Left lung (tissue), 10 donors: ENCODE data around the gene MSH4. TPM values are rescaled to one million over a fixed set of nuclear protein-coding genes. Genes with fewer than 3 reads are reported as not detected.
"Not testable (repeated sequence)": the region's sequence is repeated elsewhere in the genome, so short reads cannot be mapped to it uniquely, and the experiment has no call there.

ENCODE experiments used
- ATAC-seq: fragments of 200-7000 bp; cut with Tn5 transposase; one replicate; pipeline ENCODE4 v1.9.1; 2020; ENCODE audit warnings: moderate library complexity
- DNase-seq, 4 donors: peaks; one replicate each; pipeline ENCODE4 v3.0.0-alpha.2; 2013 to 2020
- H3K27ac ChIP-seq, 2 donors: fragments of 200-600 bp; sonication (generic) in 1 of 2; one replicate each; pipeline versions ENCODE4 v1.5.0 to v1.8.0; 2020 to 2021
- H3K27me3 ChIP-seq, 2 donors: fragments of 200-600 bp; sonication (generic) in 1 of 2; one replicate each; pipeline versions ENCODE4 v1.5.0 to v1.8.0; 2020 to 2021
- H3K36me3 ChIP-seq, 2 donors: fragments of 200-600 bp; sonication (generic) in 1 of 2; one replicate each; pipeline versions ENCODE4 v1.5.0 to v1.8.0; 2020 to 2021
- H3K4me1 ChIP-seq, 2 donors: fragments of 200-600 bp; one replicate each; pipeline ENCODE4 v1.8.0; 2021
- H3K4me3 ChIP-seq, 2 donors: fragments of 200-600 bp; sonication (generic) in 1 of 2; one replicate each; pipeline versions ENCODE4 v1.5.0 to v1.8.0; 2020 to 2021; ENCODE audit warnings: mild to moderate bottlenecking in 1 of 2
- H3K9me3 ChIP-seq, 2 donors: fragments of 200-600 bp; sonication (generic) in 1 of 2; one replicate each; pipeline versions ENCODE4 v1.5.0 to v1.8.0; 2020 to 2021
- CTCF ChIP-seq, 2 donors: fragments of 200-600 bp; sonication (generic) in 1 of 2; IDR thresholded peaks; one replicate each; pipeline versions ENCODE4 v1.5.0 to v1.8.0; 2021; ENCODE audit warnings: antibody characterized with exemption in 2 of 2
- intact Hi-C, 2 donors: fragments of 100-400 bp; cut with DNase I; formaldehyde crosslinking; loops; one replicate each; pipeline versions ENCODE4 v1.11.2 to v1.14.2; 2022
- polyA plus RNA-seq, 6 donors: library from polyadenylated mRNA; unstranded; fragments of 120-200 nt; gene quantifications; one replicate each; pipeline ENCODE4 v1.2.1, GENCODE V29; 2013; ENCODE audit not compliant: insufficient read length in 6 of 6
- total RNA-seq, 2 donors: library from RNA; stranded (reverse); fragmentation: NEBNext Ultra II Directional; extraction: Animal tissue kit (Norgen Biotek cat#: 25700); gene quantifications; one replicate each; pipeline ENCODE4 v1.2.1, GENCODE V29; 2021
- donor health status: DM: no; HTN: yes; CAD: no.
- donor health status: DM: no; HTN: no; CAD: no.

The MSH4 gene
- total and polyA plus RNA-seq, 8 donors: 0.24 to 0.94 (median 0.44) TPM

- no peak for TF ChIP-seq CTCF (IDR thresholded peaks at IDR 0.05)
- no peaks in the 10 kb centered on the region for H3K36me3 ChIP-seq
- H3K27me3 ChIP-seq: no peaks in the 10 kb centered on the region
- DNase-seq (no peak), ATAC-seq (no peak)
- H3K4me1 ChIP-seq: no peaks in the 10 kb centered on the region
- no peak within 1 kb of the TSS for H3K27ac ChIP-seq
- H3K4me3 ChIP-seq: no peak within 1 kb of the TSS
- intact Hi-C loops: no loop called here
- no peaks in the 10 kb centered on the region for H3K9me3 ChIP-seq
Measured at GRCh38 chr1:75932304-75932703, 135.6 kb downstream of the MSH4 start, which contains the start of gene ASB17. Gene ASB17, minus strand, starts transcription at chr1:75932404. Its CDS starts 113 bp downstream, at chr1:75932291.

- Histone ChIP-seq H3K9me3 (peaks cover 0 to 2% of the 10 kb centered on the region in 2 donors), H3K4me1 (no peaks in the 10 kb centered on the region), H3K4me3 (no peak overlapping the region), H3K27me3 (no peaks in the 10 kb centered on the region), H3K36me3 (no peaks in the 10 kb centered on the region), H3K27ac (no peak overlapping the region)
- intact Hi-C loops: no loop called here
- DNase-seq (no peak), ATAC-seq (no peak)
- no peak for TF ChIP-seq CTCF (IDR thresholded peaks at IDR 0.05)
Measured at GRCh38 chr1:75937034-75937433, 140.4 kb downstream of the MSH4 start.

GRCh38 chr1:75943037-75943436 is 146.4 kb downstream of the MSH4 start:
- H3K4me3 ChIP-seq, H3K27ac ChIP-seq, H3K36me3 ChIP-seq, intact Hi-C loops, ATAC-seq, H3K4me1 ChIP-seq, H3K27me3 ChIP-seq: not testable (repeated sequence)
- peaks cover 0 to 20% of the 10 kb centered on the region in 2 donors for H3K9me3 ChIP-seq
- DNase-seq: peak in 1 of 4 donors; percentile 3

GRCh38 chr1:75950176-75950575 is 153.5 kb downstream of the MSH4 start:
- no peak overlapping the region for H3K4me3 ChIP-seq
- H3K9me3 ChIP-seq: peaks cover 0 to 12% of the 10 kb centered on the region in 2 donors
- no peak overlapping the region for H3K27ac ChIP-seq
- H3K4me1 ChIP-seq: no peaks in the 10 kb centered on the region
- no peaks in the 10 kb centered on the region for H3K27me3 ChIP-seq
- DNase-seq: no peak
- H3K36me3 ChIP-seq: no peaks in the 10 kb centered on the region
- no peak for TF ChIP-seq CTCF (IDR thresholded peaks at IDR 0.05)
- no peak for ATAC-seq
- intact Hi-C loops: no loop called here

- H3K9me3 ChIP-seq: no peaks in the 10 kb centered on the region
- no peaks in the 10 kb centered on the region for H3K27me3 ChIP-seq
- intact Hi-C loops: no loop called here
- no peak for TF ChIP-seq CTCF (IDR thresholded peaks at IDR 0.05)
- no peaks in the 10 kb centered on the region for H3K4me1 ChIP-seq
- H3K36me3 ChIP-seq: no peaks in the 10 kb centered on the region
- no peak overlapping the region for H3K27ac ChIP-seq
- H3K4me3 ChIP-seq: no peak overlapping the region
- DNase-seq: no peak
- ATAC-seq: no peak
Measured at GRCh38 chr1:75952016-75952415, 155.3 kb downstream of the MSH4 start.

GRCh38 chr1:75953461-75953860 is 156.8 kb downstream of the MSH4 start:
- no peak for TF ChIP-seq CTCF (IDR thresholded peaks at IDR 0.05)
- Histone ChIP-seq H3K4me1 (no peaks in the 10 kb centered on the region), H3K9me3 (no peaks in the 10 kb centered on the region), H3K4me3 (no peak overlapping the region), H3K36me3 (no peaks in the 10 kb centered on the region), H3K27ac (no peak overlapping the region), H3K27me3 (no peaks in the 10 kb centered on the region)
- ATAC-seq (no peak), DNase-seq (no peak)
- intact Hi-C loops: no loop called here
